Natural killer cell (primary cell): ENCODE measurements around the gene CERCAM. TPM values are rescaled to one million over a fixed set of nuclear protein-coding genes. Genes with fewer than 3 reads are reported as not detected.

ENCODE experiments used
- ATAC-seq, 3 donors: fragments of 150-1000 bp in 2 of 3; fragments of 200-7000 bp in 1 of 3; cut with Tn5 transposase; 1 replicate in 1 of 3; 2 replicates in 2 of 3; pipeline ENCODE4 v1.10.0; 2021; ENCODE audit warnings: mild to moderate bottlenecking in 2 of 3, moderate library complexity in 2 of 3
- DNase-seq, 2 donors: peaks; one replicate each; pipeline versions ENCODE4 v3.0.0 to v3.0.0-alpha.2; 2013 to 2021; ENCODE audit warnings: mixed read lengths in 1 of 2
- H3K27ac ChIP-seq: one replicate; pipeline ENCODE4 v1.5.1; 2013; ENCODE audit warnings: mild to moderate bottlenecking, low read length
- H3K27me3 ChIP-seq: one replicate; pipeline ENCODE4 v1.6.1; 2013; ENCODE audit warnings: low read length; ENCODE audit not compliant: control insufficient read depth, insufficient read depth
- H3K36me3 ChIP-seq: one replicate; pipeline ENCODE4 v1.6.1; 2013; ENCODE audit warnings: low read length; ENCODE audit not compliant: control insufficient read depth, insufficient read depth
- H3K4me1 ChIP-seq: one replicate; pipeline ENCODE4 v1.6.1; 2013; ENCODE audit warnings: low read length; ENCODE audit not compliant: control insufficient read depth, insufficient read depth
- H3K4me3 ChIP-seq: one replicate; pipeline ENCODE4 v1.5.1; 2013; ENCODE audit warnings: low read length
- H3K9me3 ChIP-seq: one replicate; pipeline ENCODE4 v1.6.1; 2013; ENCODE audit warnings: low read length; ENCODE audit not compliant: control insufficient read depth, insufficient read depth
- H3K27ac Mint-ChIP-seq, 2 donors: one replicate each; pipeline ENCODE4 v1.8.0; 2022; ENCODE audit warnings: mild to moderate bottlenecking in 2 of 2, mixed read lengths in 2 of 2, moderate library complexity in 1 of 2
- H3K27me3 Mint-ChIP-seq, 2 donors: one replicate each; pipeline ENCODE4 v1.8.0; 2022; ENCODE audit warnings: low read depth in 2 of 2, mixed read lengths in 2 of 2
- H3K36me3 Mint-ChIP-seq: one replicate; pipeline ENCODE4 v1.8.0; 2022; ENCODE audit warnings: mixed read lengths
- H3K4me1 Mint-ChIP-seq, 2 donors: one replicate each; pipeline ENCODE4 v1.8.0; 2022; ENCODE audit warnings: mixed read lengths in 2 of 2
- H3K4me3 Mint-ChIP-seq: one replicate; pipeline ENCODE4 v1.8.0; 2022; ENCODE audit warnings: mild to moderate bottlenecking, moderate library complexity, mixed read lengths
- H3K9me3 Mint-ChIP-seq, 2 donors: one replicate each; pipeline ENCODE4 v1.8.0; 2022; ENCODE audit warnings: mixed read lengths in 2 of 2
- CTCF ChIP-seq: fragments of 200-600 bp; IDR thresholded peaks from one replicate; pipeline ENCODE4 v1.8.0; 2022; ENCODE audit warnings: antibody characterized with exemption
- WGBS: methylation state at CpG from one replicate; pipeline ENCODE4 v1.1.7; 2013; ENCODE audit warnings: missing lambda C conversion rate; ENCODE audit not compliant: insufficient coverage; 5-methylcytosine and 5-hydroxymethylcytosine counted together
- intact Hi-C: fragments of 100-400 bp; cut with micrococcal nuclease; formaldehyde crosslinking; loops from one replicate; pipeline ENCODE4 v1.14.2; 2022
- total RNA-seq, 4 donors: library from RNA; stranded (reverse); fragments of 120-200 nt in 1 of 4; gene quantifications; one replicate each; pipeline versions ENCODE4 v1.2.3 to v1.2.4, GENCODE V29; 2013 to 2022

The CERCAM gene
- total RNA-seq, 3 donors from 2014 or later (not counting 1 experiment from before 2014, with no cell fraction given): 11.5 to 29.6 (median 24.2) TPM

- H3K9me3 Mint-ChIP-seq: no peaks in the 10 kb centered on the region
- H3K27me3 ChIP-seq: no peaks in the 10 kb centered on the region
- 90% methylated on average over 3 of the region's 3 CpGs for WGBS
- no peaks in the 10 kb centered on the region for H3K27me3 Mint-ChIP-seq
- intact Hi-C loops: no loop called here
- DNase-seq (no peak), ATAC-seq (no peak)
- no peak overlapping the region for H3K27ac Mint-ChIP-seq
- H3K9me3 ChIP-seq: no peaks in the 10 kb centered on the region
- no peak for TF ChIP-seq CTCF
- no peak overlapping the region for H3K4me3 Mint-ChIP-seq
- peaks cover 2% of the 10 kb centered on the region for H3K4me1 ChIP-seq
- H3K36me3 Mint-ChIP-seq: no peaks in the 10 kb centered on the region
- no peaks in the 10 kb centered on the region for H3K36me3 ChIP-seq
- no peak overlapping the region for H3K4me3 ChIP-seq
- peaks cover 0 to 7% of the 10 kb centered on the region in 2 donors for H3K4me1 Mint-ChIP-seq
- no peak overlapping the region for H3K27ac ChIP-seq
These were observed 20.8 kb upstream of the CERCAM start for GRCh38 chr9:128399861-128400260.

DNA sequence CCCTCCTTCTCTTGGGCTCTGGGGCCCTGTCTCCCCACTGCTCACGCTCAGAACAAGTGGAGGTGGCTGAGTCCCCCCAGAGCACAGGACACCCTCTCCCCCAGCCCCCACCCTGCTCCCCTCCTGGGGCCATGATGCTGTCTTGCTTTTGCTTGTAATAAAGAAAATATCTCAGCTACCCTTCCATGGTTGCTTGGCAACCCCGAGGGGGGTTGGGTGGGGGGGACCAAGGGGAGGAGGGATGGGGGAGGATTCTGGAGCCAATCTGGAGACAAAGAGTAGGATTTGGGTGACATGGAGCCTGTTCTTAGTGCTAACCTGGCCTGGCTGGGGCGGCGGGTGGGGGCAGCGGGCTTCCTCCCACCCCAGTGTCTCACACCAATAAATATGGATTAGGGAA, 16.1 kb upstream of the CERCAM start:
- intact Hi-C loops: no loop called here
- TF ChIP-seq CTCF: no peak
- Histone ChIP-seq H3K4me3 (no peak overlapping the region), H3K27me3 (peaks cover 2% of the 10 kb centered on the region), H3K36me3 (no peaks in the 10 kb centered on the region), H3K4me1 (no peaks in the 10 kb centered on the region), H3K27ac (no peak overlapping the region), H3K9me3 (no peaks in the 10 kb centered on the region)
- Mint-ChIP-seq H3K4me1 (no peaks in the 10 kb centered on the region), H3K27me3 (peaks cover 0 to 12% of the 10 kb centered on the region in 2 donors), H3K9me3 (no peaks in the 10 kb centered on the region), H3K27ac (no peak overlapping the region), H3K4me3 (no peak overlapping the region), H3K36me3 (no peaks in the 10 kb centered on the region)
- DNase-seq (no peak), ATAC-seq (no peak)
- 64% methylated on average over 1 of the region's 5 CpGs for WGBS

GRCh38 chr9:128405077-128405779, 15.4 kb upstream of the CERCAM start:
- no peaks in the 10 kb centered on the region for H3K9me3 ChIP-seq
- no peak overlapping the region for H3K4me3 ChIP-seq
- intact Hi-C loops: no loop called here
- ATAC-seq: no peak
- no peaks in the 10 kb centered on the region for H3K4me1 ChIP-seq
- Mint-ChIP-seq H3K4me1 (no peaks in the 10 kb centered on the region), H3K36me3 (no peaks in the 10 kb centered on the region), H3K27me3 (peaks cover 0 to 12% of the 10 kb centered on the region in 2 donors), H3K27ac (no peak overlapping the region), H3K4me3 (no peak overlapping the region), H3K9me3 (no peaks in the 10 kb centered on the region)
- WGBS: 82% methylated on average over 20 of the region's 20 CpGs
- no peak for DNase-seq
- H3K36me3 ChIP-seq: no peaks in the 10 kb centered on the region
- H3K27ac ChIP-seq: no peak overlapping the region
- peaks cover 2% of the 10 kb centered on the region for H3K27me3 ChIP-seq
- no peak for TF ChIP-seq CTCF

DNA sequence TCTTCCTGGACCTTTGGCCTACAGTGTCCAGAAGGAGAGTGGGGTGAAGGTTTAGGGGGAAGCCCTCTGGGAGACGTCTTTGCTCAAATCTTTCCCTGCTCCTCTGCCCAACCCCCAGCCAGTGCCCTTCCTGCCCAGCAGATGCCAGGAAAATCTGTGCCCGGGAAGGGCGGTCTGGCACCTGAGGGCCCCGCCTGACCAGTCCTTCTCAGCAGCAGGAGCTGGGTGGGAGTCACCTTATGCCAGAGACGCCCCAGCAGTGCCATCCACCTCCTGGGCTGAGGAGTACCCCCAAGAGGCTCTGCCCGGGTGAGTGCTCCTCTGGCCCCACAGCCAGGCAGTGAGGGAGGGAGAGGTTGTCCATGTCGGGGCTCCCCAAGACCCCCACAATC, 14.9 kb upstream of the CERCAM start:
- H3K27ac Mint-ChIP-seq: no peak overlapping the region
- no peaks in the 10 kb centered on the region for H3K4me1 ChIP-seq
- WGBS: 80% methylated on average over 6 of the region's 7 CpGs
- H3K27ac ChIP-seq: no peak overlapping the region
- no peaks in the 10 kb centered on the region for H3K9me3 ChIP-seq
- peaks cover 2% of the 10 kb centered on the region for H3K27me3 ChIP-seq
- ATAC-seq (no peak), DNase-seq (no peak)
- no peak for TF ChIP-seq CTCF
- intact Hi-C loops: no loop called here
- H3K36me3 Mint-ChIP-seq: no peaks in the 10 kb centered on the region
- H3K27me3 Mint-ChIP-seq: peaks cover 0 to 12% of the 10 kb centered on the region in 2 donors
- H3K4me1 Mint-ChIP-seq: no peaks in the 10 kb centered on the region
- no peaks in the 10 kb centered on the region for H3K9me3 Mint-ChIP-seq
- H3K4me3 ChIP-seq: no peak overlapping the region
- no peak overlapping the region for H3K4me3 Mint-ChIP-seq
- no peaks in the 10 kb centered on the region for H3K36me3 ChIP-seq
